ENCODE results near the gene ARHGAP44.

- no peak for TF ChIP-seq ZBTB33 (CRISPR knock-in tag; IDR thresholded peaks at IDR 0.05)
- TF ChIP-seq RAD21 (CRISPR knock-in tag; IDR thresholded peaks at IDR 0.05) = no peak
- no peak for TF ChIP-seq POLR2AphosphoS5 (IDR thresholded peaks at IDR 0.05; ENCODE audit: low read depth, low read length)
- TF ChIP-seq ZNF782 (CRISPR knock-in tag; IDR thresholded peaks at IDR 0.05; ENCODE audit: borderline replicate concordance) = no peak
- no peak for TF ChIP-seq ARID5B (CRISPR knock-in tag; IDR thresholded peaks at IDR 0.05)
- no peak for TF ChIP-seq TFDP1 (CRISPR knock-in tag; IDR thresholded peaks at IDR 0.05; ENCODE audit: borderline replicate concordance)
- TF ChIP-seq POLR2A (IDR thresholded peaks at IDR 0.05; ENCODE audit: insufficient read depth in 1 of 2, low read depth in 2 of 2, low read length in 2 of 2) = no peak
- TF ChIP-seq RNF2 (conservative IDR thresholded peaks at IDR 0.05; ENCODE audit: low read depth) = no peak
- TF ChIP-seq ZSCAN31 (CRISPR knock-in tag; IDR thresholded peaks at IDR 0.05; ENCODE audit: low read depth) = no peak
- TF ChIP-seq ZBTB43 (CRISPR knock-in tag; conservative IDR thresholded peaks at IDR 0.05) = no peak
- TF ChIP-seq ZNF251 (CRISPR knock-in tag; IDR thresholded peaks at IDR 0.05) = no peak
- no peak for TF ChIP-seq CTCF (CRISPR knock-in tag; IDR thresholded peaks at IDR 0.05)
- TF ChIP-seq NCOA2 (CRISPR knock-in tag; IDR thresholded peaks at IDR 0.05) = no peak
- no peak for TF ChIP-seq ATF3 (CRISPR knock-in tag; IDR thresholded peaks at IDR 0.05)
Observed at GRCh38 chr17:12744298-12744697, 45.0 kb upstream of the ARHGAP44 start.

Data from HepG2 (cell line).